ENCODE data around the gene ZNF101.
A peak's percentile ranks its signal among the peaks of the same experiment; 100 is the strongest.

ZNF101 gene

DNA sequence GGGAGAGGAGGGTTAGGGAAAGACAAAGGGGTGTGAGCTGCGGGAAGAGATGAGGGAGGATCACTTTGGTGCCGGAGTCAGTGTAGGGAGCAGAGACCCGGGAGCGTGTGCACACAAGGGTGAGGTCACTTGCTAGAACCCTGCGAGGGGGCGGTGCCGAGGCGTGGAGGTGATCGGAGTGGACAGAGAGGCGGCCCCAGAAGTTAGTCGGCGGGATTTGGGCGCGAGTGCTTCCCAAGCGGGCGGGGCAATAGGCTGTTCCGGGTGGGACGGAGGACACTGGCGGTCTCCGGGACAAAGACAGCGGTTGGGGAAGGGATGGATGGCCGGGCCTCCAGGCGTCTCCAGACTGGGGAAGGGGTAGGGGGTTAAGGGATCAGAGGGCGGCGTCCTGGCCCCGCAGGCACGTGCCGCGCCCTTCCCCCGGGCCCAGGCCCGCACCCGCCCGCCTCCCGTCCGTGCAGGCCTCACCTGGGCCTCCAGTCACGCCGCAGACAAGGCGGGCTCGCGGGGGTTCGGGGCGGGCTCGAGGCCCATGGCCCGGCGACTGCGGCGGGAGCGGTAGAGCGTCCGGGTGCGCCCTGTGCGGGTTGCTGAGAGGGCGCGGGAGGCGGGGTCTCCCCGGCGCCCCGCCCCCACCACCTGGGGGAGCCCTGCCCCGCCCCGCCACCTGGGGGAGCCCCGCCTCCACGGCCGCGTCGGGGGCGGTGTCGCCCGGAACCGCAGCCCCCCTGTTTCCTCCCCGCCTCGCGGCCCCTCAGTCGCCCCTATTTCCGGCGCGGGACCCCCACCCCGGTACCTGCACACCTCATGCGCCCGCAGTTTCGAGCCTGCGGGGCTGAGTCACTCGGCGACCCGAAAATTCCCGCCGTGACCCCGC is 40.8 kb upstream of the ZNF101 start, which contains the start of gene LPAR2:
TSS of gene LPAR2 (minus strand) at position 600 of the 880 bp plus-strand sequence. CDS start 945 bp downstream, outside the sequence.
- peak within 1 kb of the TSS; percentile 74 for H3K27ac ChIP-seq
- peak; percentile 71; the same call in 1 of the 2 replicates for TF ChIP-seq ZFX (IDR thresholded peaks at IDR 0.05)
- TF ChIP-seq CTCF (conservative IDR thresholded peaks at IDR 0.05): no peak

DNA sequence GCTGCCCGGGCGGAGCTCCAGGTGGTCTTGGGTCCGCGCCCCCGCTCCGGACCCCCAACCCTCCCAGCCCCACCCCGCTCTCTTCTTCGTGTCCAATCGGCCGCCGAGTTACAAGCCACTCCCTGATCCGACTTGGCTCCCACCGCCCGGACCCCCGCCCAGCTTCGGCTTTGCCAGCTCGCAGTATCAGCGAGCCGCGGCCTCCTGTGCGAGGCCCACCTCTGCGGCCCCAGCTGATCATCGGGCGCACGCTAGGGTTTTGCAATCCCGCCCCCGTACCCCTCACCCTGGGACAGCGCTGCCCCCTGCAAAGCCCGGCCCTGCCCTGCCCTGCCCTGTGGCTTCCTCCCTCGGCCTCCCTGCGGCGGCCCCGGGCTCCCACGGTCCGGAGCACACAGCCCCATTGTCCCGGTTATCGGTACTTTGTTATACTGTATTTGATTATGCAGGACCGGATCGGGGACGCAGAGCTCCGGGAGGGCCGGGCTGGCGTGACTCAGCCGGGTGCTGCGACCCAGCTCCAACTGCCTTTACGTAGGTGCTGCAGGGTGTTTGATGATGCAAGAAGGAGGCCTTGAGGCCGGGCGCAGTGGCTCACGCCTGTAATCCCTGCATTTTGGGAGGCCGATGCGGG is 40.0 kb upstream of the ZNF101 start:
- TF ChIP-seq ZFX (IDR thresholded peaks at IDR 0.05) (no peak), CTCF (conservative IDR thresholded peaks at IDR 0.05) (no peak)
- peak overlapping the region; percentile 74 for H3K27ac ChIP-seq

DNA sequence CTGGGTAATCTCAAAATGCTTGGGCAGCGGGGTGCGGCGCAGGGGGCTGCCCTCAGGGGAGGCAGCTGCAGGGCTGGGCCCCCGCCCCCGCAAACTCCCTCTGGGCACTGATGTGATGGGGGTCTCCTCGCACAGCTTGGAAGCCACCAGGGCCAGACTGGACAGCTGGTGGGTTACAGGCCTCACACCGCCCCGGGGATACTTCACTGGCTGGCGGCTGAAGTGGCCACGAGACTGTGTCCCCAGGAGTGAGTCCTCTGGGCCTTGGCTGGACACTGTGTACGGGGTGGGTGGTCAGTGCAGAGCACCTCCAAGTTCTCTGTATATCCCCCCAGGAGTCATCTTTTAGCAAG is 38.6 kb upstream of the ZNF101 start:
- TF ChIP-seq ZFX (IDR thresholded peaks at IDR 0.05) (no peak), CTCF (conservative IDR thresholded peaks at IDR 0.05) (no peak)
- H3K27ac ChIP-seq: no peak overlapping the region

GRCh38 chr19:19630426-19630825 is 38.2 kb upstream of the ZNF101 start:
- TF ChIP-seq ZFX (IDR thresholded peaks at IDR 0.05) (no peak), CTCF (conservative IDR thresholded peaks at IDR 0.05) (no peak)
- no peak overlapping the region for H3K27ac ChIP-seq

DNA sequence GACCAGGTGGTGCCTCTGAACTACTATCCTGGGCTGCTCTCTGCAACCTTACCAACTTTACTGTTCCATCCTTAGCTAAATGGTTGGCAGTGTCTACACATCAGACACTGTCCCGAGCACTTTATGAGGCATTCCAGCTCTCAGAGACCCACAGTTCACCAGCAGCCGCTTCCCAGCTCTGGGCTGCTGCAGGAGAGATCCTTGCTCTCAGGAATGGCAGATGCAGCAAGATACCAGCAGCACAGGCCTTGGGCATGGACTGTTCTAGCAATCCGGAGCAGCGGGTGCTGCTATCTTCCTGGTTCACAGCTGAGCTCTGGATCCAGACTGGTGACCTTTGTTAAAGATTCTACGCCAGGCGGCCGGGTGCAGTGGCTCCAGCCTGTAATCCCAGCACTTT is 37.3 kb upstream of the ZNF101 start:
- no peak overlapping the region for H3K27ac ChIP-seq
- TF ChIP-seq ZFX (IDR thresholded peaks at IDR 0.05) (no peak), CTCF (conservative IDR thresholded peaks at IDR 0.05) (no peak)

- TF ChIP-seq ZFX (IDR thresholded peaks at IDR 0.05) (no peak), CTCF (conservative IDR thresholded peaks at IDR 0.05) (no peak)
- H3K27ac ChIP-seq: no peak overlapping the region
Measured at GRCh38 chr19:19632661-19633060, 36.0 kb upstream of the ZNF101 start.

Measured in C4-2B (cell line).